RWPE1 (cell line): ENCODE measurements around the gene PRR5L.

Experiments used
- CTCF ChIA-PET: fragments of 350-600 bp; sonication (Branson Sonifier 250); formaldehyde crosslinking; extraction: SDS; loops from one replicate; lab custom pipeline; 2021; lab: Yijun Ruan, JAX
- POLR2A ChIA-PET: fragments of 400-600 bp; formaldehyde crosslinking; extraction: SDS; loops from one replicate; lab custom pipeline; 2020; ENCODE audit warnings: antibody characterized with exemption; ENCODE audit not compliant: low non-redundant PET; lab: Yijun Ruan, JAX
- DNase-seq: peaks from one replicate; pipeline ENCODE4 v3.0.0; 2012; ENCODE audit warnings: low spot score
- H3K27ac ChIP-seq: fragments of 450-650 bp; 2 replicates; pipeline ENCODE4 v1.5.1; 2017
- TF ChIP-seq, protein P1 (sequence below): fragments of 450-650 bp; conservative IDR thresholded peaks from 2 replicates; pipeline ENCODE4 v1.5.1; 2017; ENCODE audit warnings: low read depth, mild to moderate bottlenecking

PRR5L gene

GRCh38 chr11:36373016-36374010 is 77.2 kb downstream of the PRR5L start:
- TF ChIP-seq, protein P1, sequence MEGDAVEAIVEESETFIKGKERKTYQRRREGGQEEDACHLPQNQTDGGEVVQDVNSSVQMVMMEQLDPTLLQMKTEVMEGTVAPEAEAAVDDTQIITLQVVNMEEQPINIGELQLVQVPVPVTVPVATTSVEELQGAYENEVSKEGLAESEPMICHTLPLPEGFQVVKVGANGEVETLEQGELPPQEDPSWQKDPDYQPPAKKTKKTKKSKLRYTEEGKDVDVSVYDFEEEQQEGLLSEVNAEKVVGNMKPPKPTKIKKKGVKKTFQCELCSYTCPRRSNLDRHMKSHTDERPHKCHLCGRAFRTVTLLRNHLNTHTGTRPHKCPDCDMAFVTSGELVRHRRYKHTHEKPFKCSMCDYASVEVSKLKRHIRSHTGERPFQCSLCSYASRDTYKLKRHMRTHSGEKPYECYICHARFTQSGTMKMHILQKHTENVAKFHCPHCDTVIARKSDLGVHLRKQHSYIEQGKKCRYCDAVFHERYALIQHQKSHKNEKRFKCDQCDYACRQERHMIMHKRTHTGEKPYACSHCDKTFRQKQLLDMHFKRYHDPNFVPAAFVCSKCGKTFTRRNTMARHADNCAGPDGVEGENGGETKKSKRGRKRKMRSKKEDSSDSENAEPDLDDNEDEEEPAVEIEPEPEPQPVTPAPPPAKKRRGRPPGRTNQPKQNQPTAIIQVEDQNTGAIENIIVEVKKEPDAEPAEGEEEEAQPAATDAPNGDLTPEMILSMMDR = no peak
- H3K27ac ChIP-seq = no peak overlapping the region
- POLR2A ChIA-PET = interaction anchor here (0.7 kb wide), 1 partner anchor 47 kb away, joined by 3 read pairs; no protein-coding TSS in a partner anchor
- no peak for DNase-seq
- CTCF ChIA-PET = interaction anchor here (0.7 kb wide), 1 partner anchor 73 kb away, joined by 3 read pairs; no protein-coding TSS in a partner anchor

- TF ChIP-seq, protein P1 = no peak
- ChIA-PET CTCF (interaction anchor here (0.5 to 0.7 kb wide), 2 partner anchors 49 to 109 kb away, joined by 3 to 4 read pairs; no protein-coding TSS in a partner anchor), POLR2A (no interaction called here)
- no peak overlapping the region for H3K27ac ChIP-seq
- DNase-seq = no peak
Observed at GRCh38 chr11:36374726-36375125, 78.6 kb downstream of the PRR5L start.

- POLR2A ChIA-PET = no interaction called here
- TF ChIP-seq, protein P1 = no peak
- H3K27ac ChIP-seq = peak overlapping the region; percentile 72
- DNase-seq = no peak
- CTCF ChIA-PET = interaction anchor here (0.5 to 3.2 kb wide), 4 partner anchors 9 to 1610 kb away, joined by 3 to 14 read pairs (median 6); no protein-coding TSS in a partner anchor
Observed at GRCh38 chr11:36375353-36376008, 79.4 kb downstream of the PRR5L start.

DNA sequence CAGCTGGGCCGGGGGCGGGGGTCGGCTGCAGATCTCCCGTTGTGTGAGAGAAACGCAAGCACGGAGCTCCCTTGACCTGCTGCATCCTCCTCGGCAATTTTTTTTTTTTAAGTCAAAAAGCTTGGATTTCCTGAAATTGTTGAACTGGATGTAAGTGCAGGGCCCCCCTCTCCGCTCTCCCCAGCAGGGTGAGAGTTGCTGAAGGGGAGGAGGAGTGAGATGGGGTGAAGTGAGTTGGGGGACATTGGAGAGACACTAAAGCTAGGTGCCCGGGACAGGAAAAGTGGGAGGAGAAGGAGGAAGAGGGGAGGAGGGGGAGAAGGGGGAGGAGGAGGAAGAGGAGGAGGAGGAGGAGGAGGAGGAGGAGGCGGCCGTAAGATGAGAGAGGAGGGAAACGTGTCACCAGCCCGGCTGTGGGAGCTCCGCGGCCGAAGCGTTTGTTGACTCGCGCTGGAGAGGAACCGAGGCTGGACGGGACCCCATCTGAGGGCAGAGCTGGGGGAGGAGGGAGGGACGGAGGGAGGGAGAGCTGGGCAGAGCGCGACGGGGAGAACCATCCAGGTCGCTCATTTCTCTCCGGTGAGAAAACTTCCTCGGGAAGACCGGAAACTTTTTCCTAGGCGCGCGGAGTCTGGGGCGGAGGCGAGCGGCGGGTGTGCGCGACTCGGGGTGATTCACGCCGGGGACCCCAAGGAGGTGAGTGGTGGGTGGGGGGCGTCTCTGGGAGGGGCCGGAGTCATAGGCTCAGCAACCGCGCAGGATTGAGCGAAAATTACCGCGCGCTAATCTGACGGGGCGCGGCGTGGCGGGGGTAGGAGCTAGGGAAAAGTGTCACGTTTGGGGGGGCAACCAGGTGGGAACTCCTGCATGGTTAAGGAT is 80.2 kb downstream of the PRR5L start:
- ChIA-PET CTCF (interaction anchor here (0.5 to 3.2 kb wide), 6 partner anchors 9 to 1611 kb away, joined by 3 to 14 read pairs (median 4); no protein-coding TSS in a partner anchor), POLR2A (no interaction called here)
- H3K27ac ChIP-seq = peak overlapping the region; percentile 72
- no peak for DNase-seq
- TF ChIP-seq, protein P1 = no peak

DNA sequence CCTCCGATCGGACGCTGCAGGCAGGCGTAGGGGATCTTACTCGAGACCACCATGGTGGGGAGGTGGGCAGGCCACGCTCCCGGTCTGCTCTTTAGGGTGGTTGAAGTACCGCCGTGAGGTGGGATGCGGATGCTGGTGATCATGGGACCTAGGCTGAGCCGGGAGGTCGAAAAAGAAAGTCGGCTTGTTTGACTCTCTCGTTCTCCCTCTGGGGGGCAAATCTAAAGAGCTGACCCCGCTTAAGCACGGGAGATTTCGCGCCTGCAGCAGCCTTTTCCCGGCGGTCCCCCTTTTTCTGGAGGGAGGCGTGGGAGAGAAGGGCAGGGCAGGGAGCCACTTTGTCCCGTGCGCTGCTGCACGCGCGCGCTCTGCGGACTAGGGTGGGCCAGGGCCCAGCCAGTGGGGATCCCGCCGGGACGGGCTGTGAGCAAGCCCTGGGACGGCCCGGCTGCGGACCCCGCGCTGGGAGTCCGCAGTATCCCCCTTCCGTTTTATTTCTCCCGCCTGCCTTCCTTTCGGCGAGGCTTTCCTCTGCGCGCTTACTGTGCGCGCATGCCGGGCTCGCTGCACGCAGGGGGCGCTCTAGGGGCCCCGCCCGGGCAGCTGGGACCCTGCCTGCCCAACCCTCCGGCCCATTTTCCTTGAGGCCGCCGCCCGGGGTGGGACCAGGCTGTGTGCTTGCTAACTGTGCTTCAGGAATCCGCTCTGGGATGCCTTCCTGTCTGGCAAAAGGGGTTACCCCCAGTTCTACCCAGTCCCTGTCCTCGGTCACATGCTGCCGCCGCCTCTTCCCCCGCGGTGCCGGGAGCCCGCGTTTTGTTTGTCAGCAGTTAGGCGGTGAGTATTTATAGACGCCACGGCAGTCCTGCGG is 81.0 kb downstream of the PRR5L start:
- CTCF ChIA-PET = interaction anchor here (0.6 to 3.2 kb wide), 6 partner anchors 35 to 357 kb away, joined by 3 to 14 read pairs (median 3); partner anchors contain the start of gene PRR5L

More for the DNA sequence above, 81.0 kb downstream of the PRR5L start:
- DNase-seq = peak; percentile 33
- TF ChIP-seq, protein P1 = peak; percentile 77
- H3K27ac ChIP-seq = peak overlapping the region; percentile 72
- POLR2A ChIA-PET = no interaction called here
